ENCODE results near the gene PDZK1IP1.

- no peak for TF ChIP-seq CTCF (IDR thresholded peaks at IDR 0.05; ENCODE audit: low read length)
- TF ChIP-seq EZH2phosphoT487 (IDR thresholded peaks at IDR 0.05; ENCODE audit: low read length), result no peak
These were observed 39.4 kb upstream of the PDZK1IP1 start for GRCh38 chr1:47229031-47229885.
